Fibroblast of lung (primary cell): ENCODE measurements around the gene HCFC1R1. TPM values are rescaled to one million over a fixed set of nuclear protein-coding genes. Genes with fewer than 3 reads are reported as not detected.

Experiments
- DNase-seq, 2 donors: peaks; one replicate each; pipeline versions ENCODE4 v3.0.0 to v3.0.0-alpha.2; 2010; ENCODE audit warnings: low read depth in 2 of 2
- H2AFZ ChIP-seq: 2 replicates; pipeline ENCODE4 v1.5.1; 2012; ENCODE audit warnings: low read length, control low read depth, inconsistent platforms
- H3K27ac ChIP-seq: 2 replicates; pipeline ENCODE4 v1.5.1; 2011; ENCODE audit warnings: low read length, control low read depth; ENCODE audit not compliant: insufficient read depth
- H3K27me3 ChIP-seq: 2 replicates; pipeline ENCODE4 v1.5.1; 2011; ENCODE audit warnings: mild to moderate bottlenecking, low read length; ENCODE audit not compliant: control insufficient read depth, insufficient read depth
- H3K36me3 ChIP-seq: 2 replicates; pipeline ENCODE4 v1.5.1; 2011; ENCODE audit warnings: low read length; ENCODE audit not compliant: control insufficient read depth, insufficient read depth
- H3K4me1 ChIP-seq: 2 replicates; pipeline ENCODE4 v1.5.1; 2011; ENCODE audit warnings: low read length; ENCODE audit not compliant: control insufficient read depth, insufficient read depth; ENCODE audit errors: extremely low read depth
- H3K4me2 ChIP-seq: 2 replicates; pipeline ENCODE4 v1.5.1; 2011; ENCODE audit warnings: low read length, control low read depth; ENCODE audit not compliant: insufficient read depth; ENCODE audit errors: extremely low read depth
- H3K4me3 ChIP-seq, 4 experiments: fragments of 200-600 bp in 1 of 4; sonication (generic) in 1 of 4; replicated peaks in 1 of 4; 2 replicates each; pipeline ENCODE4 v1.5.1; 2011 to 2016; ENCODE audit warnings: low read length in 4 of 4, low read depth in 3 of 4, mild to moderate bottlenecking in 3 of 4, control low read depth in 2 of 4, inconsistent platforms in 1 of 4, mixed read lengths in 1 of 4; ENCODE audit not compliant: insufficient read depth in 1 of 4; ENCODE audit errors: control extremely low read depth in 1 of 4
- H3K79me2 ChIP-seq: 2 replicates; pipeline ENCODE4 v1.5.1; 2012; ENCODE audit warnings: mild to moderate bottlenecking, low read length, inconsistent platforms; ENCODE audit not compliant: control insufficient read depth, insufficient read depth
- H3K9ac ChIP-seq: 2 replicates; pipeline ENCODE4 v1.5.1; 2011; ENCODE audit warnings: mild to moderate bottlenecking, low read length, control low read depth; ENCODE audit not compliant: insufficient read depth
- H3K9me3 ChIP-seq: 2 replicates; pipeline ENCODE4 v1.5.1; 2012; ENCODE audit warnings: low read depth, low read length; ENCODE audit not compliant: control insufficient read depth, insufficient read depth
- H4K20me1 ChIP-seq: 2 replicates; pipeline ENCODE4 v1.5.1; 2011; ENCODE audit warnings: low read length; ENCODE audit not compliant: control insufficient read depth, insufficient read depth; ENCODE audit errors: extremely low read depth
- EZH2 ChIP-seq: IDR thresholded peaks from 2 replicates; pipeline ENCODE4 v1.5.1; 2012; ENCODE audit warnings: low read length, control low read depth, mild to moderate bottlenecking; ENCODE audit errors: missing control alignments
- polyA plus RNA-seq, 2 donors: library from polyadenylated mRNA; depleted of rRNA in 1 of 2; stranded (reverse) in 1 of 2; unstranded in 1 of 2; fragments of >200 nt; gene quantifications; 2 replicates each; pipeline ENCODE4 v1.2.1, GENCODE V29; 2011 to 2012; ENCODE audit warnings: missing spikeins in 1 of 2
- total RNA-seq: library from RNA; depleted of rRNA; stranded (reverse); fragments of >200 nt; gene quantifications from 2 replicates; pipeline ENCODE4 v1.2.1, GENCODE V29; 2014
- TF ChIP-seq, protein P1 (sequence below), 2 donors: IDR thresholded peaks in 1 of 2; conservative IDR thresholded peaks in 1 of 2; 1 replicate in 1 of 2; 2 replicates in 1 of 2; pipeline ENCODE4 v1.5.1; 2011 to 2012; ENCODE audit warnings: low read length in 2 of 2, control low read depth in 1 of 2, inconsistent platforms in 1 of 2, low read depth in 1 of 2, mild to moderate bottlenecking in 1 of 2

HCFC1R1 gene
- total and polyA plus RNA-seq, 2 donors (not counting 1 experiment from before 2014, with no cell fraction given): 58.0 to 75.5 TPM

DNA sequence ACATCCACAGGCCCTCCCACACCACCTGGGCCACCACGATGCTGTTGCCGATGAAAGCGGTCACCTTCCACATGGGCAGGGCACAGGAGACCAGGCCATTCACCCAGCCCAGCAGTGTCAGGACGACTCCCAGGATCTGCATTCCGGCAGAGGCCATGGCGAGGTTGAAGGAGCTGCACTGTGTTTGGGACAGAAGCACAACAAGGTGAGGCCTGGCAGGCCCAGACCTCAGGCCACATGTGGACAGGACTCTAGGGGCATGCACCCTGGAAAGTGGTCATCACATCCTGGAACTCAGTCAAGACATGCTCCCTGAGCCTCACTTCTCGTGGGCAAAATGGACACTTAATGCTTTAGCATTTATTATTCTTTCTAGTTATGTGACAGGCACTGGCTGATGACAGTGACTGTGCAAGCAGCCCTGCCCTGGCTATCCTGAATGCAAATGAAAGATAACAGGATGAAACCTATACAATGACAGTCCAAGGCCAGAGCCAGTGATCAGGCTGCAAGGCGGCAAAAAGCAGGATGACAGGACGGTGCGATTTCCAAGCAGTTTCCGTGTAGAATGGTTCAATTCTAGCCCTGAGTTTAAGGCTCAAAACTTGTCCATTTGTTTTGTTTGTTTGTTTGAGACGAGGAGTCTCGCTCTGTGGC, 7.7 kb downstream of the HCFC1R1 start:
- no peaks in the 10 kb centered on the region for H3K36me3 ChIP-seq
- TF ChIP-seq EZH2: no peak
- TF ChIP-seq, protein P1, sequence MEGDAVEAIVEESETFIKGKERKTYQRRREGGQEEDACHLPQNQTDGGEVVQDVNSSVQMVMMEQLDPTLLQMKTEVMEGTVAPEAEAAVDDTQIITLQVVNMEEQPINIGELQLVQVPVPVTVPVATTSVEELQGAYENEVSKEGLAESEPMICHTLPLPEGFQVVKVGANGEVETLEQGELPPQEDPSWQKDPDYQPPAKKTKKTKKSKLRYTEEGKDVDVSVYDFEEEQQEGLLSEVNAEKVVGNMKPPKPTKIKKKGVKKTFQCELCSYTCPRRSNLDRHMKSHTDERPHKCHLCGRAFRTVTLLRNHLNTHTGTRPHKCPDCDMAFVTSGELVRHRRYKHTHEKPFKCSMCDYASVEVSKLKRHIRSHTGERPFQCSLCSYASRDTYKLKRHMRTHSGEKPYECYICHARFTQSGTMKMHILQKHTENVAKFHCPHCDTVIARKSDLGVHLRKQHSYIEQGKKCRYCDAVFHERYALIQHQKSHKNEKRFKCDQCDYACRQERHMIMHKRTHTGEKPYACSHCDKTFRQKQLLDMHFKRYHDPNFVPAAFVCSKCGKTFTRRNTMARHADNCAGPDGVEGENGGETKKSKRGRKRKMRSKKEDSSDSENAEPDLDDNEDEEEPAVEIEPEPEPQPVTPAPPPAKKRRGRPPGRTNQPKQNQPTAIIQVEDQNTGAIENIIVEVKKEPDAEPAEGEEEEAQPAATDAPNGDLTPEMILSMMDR (conservative IDR thresholded peaks at IDR 0.05 in 1 of 2, IDR thresholded peaks at IDR 0.05 in 1 of 2; ENCODE audit: low read depth in 1 of 2, low read length in 2 of 2): no peak
- no peak overlapping the region for H3K4me2 ChIP-seq
- H4K20me1 ChIP-seq: no peaks in the 10 kb centered on the region
- no peak overlapping the region for H3K9ac ChIP-seq
- no peak overlapping the region for H2AFZ ChIP-seq
- H3K79me2 ChIP-seq: no peaks in the 10 kb centered on the region
- no peaks in the 10 kb centered on the region for H3K4me1 ChIP-seq
- H3K4me3 ChIP-seq: no peak overlapping the region
- H3K9me3 ChIP-seq: no peaks in the 10 kb centered on the region
- peaks cover 24% of the 10 kb centered on the region for H3K27me3 ChIP-seq
- no peak for DNase-seq
- H3K27ac ChIP-seq: no peak overlapping the region

GRCh38 chr16:3014971-3015370, 8.8 kb downstream of the HCFC1R1 start:
- no peak overlapping the region for H3K4me2 ChIP-seq
- no peak overlapping the region for H2AFZ ChIP-seq
- H3K4me1 ChIP-seq: no peaks in the 10 kb centered on the region
- H4K20me1 ChIP-seq: no peaks in the 10 kb centered on the region
- no peak overlapping the region for H3K9ac ChIP-seq
- no peaks in the 10 kb centered on the region for H3K36me3 ChIP-seq
- no peaks in the 10 kb centered on the region for H3K79me2 ChIP-seq
- no peaks in the 10 kb centered on the region for H3K9me3 ChIP-seq
- no peak for DNase-seq
- H3K4me3 ChIP-seq: no peak overlapping the region
- H3K27me3 ChIP-seq: peaks cover 26% of the 10 kb centered on the region
- TF ChIP-seq, protein P1 (conservative IDR thresholded peaks at IDR 0.05 in 1 of 2, IDR thresholded peaks at IDR 0.05 in 1 of 2; ENCODE audit: low read depth in 1 of 2, low read length in 2 of 2): no peak
- no peak for TF ChIP-seq EZH2
- no peak overlapping the region for H3K27ac ChIP-seq

DNA sequence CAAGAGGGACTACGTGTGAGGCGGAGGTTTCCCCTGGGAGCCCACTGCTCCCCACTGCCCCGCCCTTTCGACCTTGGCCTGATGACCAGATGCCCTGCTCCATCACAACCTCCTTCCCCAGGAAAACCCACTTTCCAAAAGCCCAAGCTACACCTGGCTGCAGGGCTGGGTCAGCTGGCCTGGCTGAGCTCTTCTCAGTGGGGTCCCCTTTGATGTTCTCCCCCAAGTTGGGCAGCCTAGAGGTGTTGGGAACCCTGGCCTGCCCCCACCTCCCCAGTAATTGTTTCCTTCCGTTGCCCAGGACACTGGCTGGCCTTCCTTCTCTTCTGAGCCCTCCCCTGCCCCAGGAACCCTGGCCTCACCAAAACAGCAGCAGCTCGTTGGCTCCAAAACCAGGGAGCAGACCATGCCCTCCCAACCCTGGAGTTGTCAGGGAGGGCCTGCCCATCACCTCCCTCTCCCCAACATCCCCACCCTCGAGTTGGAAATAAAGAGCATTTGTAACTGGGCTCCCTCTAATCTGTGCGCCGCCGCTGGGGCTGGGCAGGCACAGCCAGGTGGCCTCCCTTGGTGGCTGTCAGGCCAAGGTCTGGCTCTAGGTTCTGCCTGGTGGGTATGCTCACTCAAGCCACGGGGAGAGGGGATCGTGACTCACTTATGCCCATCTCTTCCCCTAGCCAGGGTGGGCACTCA, 9.6 kb downstream of the HCFC1R1 start:
- H3K27ac ChIP-seq: no peak overlapping the region
- H3K4me2 ChIP-seq: no peak overlapping the region
- peaks cover 30% of the 10 kb centered on the region for H3K27me3 ChIP-seq
- no peak overlapping the region for H2AFZ ChIP-seq
- H3K9me3 ChIP-seq: no peaks in the 10 kb centered on the region
- H3K36me3 ChIP-seq: no peaks in the 10 kb centered on the region
- no peaks in the 10 kb centered on the region for H3K79me2 ChIP-seq
- H3K4me3 ChIP-seq: no peak overlapping the region
- TF ChIP-seq EZH2: no peak
- TF ChIP-seq, protein P1 (conservative IDR thresholded peaks at IDR 0.05 in 1 of 2, IDR thresholded peaks at IDR 0.05 in 1 of 2; ENCODE audit: low read depth in 1 of 2, low read length in 2 of 2): no peak
- DNase-seq: no peak
- no peaks in the 10 kb centered on the region for H3K4me1 ChIP-seq
- H3K9ac ChIP-seq: no peak overlapping the region
- no peaks in the 10 kb centered on the region for H4K20me1 ChIP-seq
